HG03039 (cell line): ENCODE measurements around the gene IPO11.
"Not testable (repeated sequence)": the region's sequence is repeated elsewhere in the genome, so short reads cannot be mapped to it uniquely, and the experiment has no call there.

Experiments
- ATAC-seq: cut with Tn5 transposase; IDR thresholded peaks from one replicate; pipeline ENCODE4 v1.9.1; 2021; ENCODE audit warnings: mild to moderate bottlenecking, moderate library complexity; ENCODE audit not compliant: unreplicated experiment

Gene IPO11

DNA sequence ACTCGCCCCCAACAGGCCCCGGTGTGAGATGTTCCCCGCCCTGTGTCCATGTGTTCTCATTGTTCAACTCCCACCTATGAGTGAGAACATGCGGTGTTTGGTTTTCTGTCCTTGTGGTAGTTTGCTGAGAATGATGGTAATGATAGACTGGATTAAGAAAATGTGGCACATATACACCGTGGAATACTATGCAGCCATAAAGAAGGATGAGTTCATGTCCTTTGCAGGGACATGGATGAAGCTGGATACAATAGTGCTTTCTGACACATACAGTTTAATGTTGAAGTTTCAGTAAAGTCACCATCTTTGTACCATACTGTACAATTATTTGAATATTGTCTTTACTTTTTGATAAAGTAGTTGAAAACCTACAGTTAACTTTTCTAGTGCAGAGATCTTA is 96.2 kb downstream of the IPO11 start:
- not testable (repeated sequence) for ATAC-seq

DNA sequence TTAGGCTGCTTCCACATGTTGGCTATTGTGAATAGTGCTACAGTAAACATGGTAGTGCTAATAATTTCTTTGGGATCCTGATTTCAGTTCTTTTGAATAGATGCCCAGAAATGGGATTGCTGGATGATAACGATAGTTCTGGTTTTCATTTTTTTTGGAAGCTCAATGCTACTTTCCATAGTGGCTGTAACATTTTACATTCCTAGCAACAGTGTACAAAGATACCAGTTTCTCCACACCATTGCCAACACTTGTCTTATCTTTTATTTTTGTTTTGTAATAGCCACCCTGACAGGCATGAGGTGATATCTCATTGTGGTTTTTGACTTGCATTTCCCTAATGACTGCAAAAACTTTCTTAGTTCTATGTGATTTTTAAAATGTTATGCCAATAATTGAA is 97.2 kb downstream of the IPO11 start:
- no peak for ATAC-seq

GRCh38 chr5:62513085-62513484 is 100.5 kb downstream of the IPO11 start:
- not testable (repeated sequence) for ATAC-seq

DNA sequence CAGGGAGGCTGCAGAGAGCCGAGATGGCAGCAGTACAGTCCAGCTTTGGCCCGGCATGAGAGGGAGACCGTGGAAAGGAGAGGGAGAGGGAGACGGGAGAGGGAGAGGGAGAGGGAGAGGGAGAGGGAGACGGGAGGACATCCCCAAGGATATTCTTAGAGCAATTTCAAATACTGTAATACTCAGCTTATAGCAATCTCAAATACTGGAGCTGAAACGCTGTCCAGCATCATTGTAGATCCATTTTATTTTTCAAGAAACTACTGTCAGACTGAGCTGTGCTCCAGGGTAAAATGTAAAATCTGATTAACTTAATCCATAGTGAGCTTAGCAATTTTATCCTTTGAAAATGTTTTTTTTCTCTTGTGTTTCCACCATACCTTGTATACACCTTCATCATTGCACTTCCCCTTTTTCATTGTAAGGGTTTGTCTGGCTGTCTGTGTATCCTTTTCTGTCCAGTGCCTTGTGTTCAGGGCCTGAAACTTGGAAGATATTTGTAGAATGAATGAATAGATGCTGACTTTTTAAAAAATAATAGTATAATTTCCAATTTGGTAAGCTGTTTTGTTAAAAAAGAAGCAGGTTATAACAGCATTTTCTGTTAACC is 102.1 kb downstream of the IPO11 start:
- ATAC-seq, result no peak

DNA sequence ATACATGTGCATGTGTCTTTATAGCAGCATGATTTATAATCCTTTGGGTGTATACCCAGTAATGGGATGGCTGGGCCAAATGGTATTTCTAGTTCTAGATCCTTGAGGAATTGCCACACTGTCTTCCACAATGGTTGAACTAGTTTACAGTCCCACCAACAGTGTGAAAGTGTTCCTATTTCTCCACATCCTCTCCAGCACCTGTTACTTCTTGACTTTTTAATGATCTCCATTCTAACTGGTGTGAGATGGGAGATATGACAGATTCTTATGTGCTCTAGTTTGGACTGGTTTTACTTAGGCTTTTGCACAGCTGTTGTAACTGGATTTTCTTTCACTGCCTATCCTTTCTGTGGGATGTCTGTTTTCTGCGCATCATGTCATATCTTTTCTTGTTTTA is 108.2 kb downstream of the IPO11 start:
- ATAC-seq, result not testable (repeated sequence)

DNA sequence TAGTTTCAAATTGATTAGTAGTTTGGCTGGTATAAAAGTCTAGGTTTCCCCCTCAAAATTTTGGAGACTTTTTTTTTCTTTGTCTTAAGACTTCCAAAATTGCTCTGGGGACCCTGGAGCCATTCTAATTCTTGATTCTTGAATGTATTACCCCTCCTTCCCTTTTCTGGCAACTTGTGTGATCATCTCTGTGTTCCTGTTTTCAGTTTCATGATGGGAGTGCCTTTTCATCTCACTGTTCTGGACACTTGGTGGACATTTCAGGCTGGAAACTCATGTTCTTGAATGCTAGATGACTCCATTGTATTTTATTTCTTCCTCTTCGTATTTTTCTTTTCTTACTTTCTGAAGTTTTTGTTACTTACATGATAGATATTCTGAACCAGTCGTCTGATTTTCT is 108.8 kb downstream of the IPO11 start:
- no peak for ATAC-seq

DNA sequence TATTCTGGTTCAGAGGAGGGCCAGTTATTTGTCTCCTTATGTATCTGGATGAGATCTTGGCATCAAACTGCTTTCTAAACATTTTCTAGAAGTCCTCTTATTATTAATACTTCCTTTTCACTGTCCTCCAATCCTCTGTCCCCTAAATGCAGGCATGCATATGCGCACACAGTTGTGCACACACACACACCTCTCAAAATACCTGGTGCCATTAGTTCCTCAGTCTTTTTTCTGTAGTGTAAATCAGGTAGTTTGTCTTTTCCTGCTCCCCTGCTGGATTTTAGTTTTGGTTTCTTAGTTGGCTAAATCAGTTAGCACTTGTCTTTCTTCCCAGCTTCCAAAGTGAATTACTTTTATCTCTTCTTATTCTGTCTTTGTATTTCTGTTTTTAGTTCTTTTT is 110.2 kb downstream of the IPO11 start:
- ATAC-seq, result no peak

- no peak for ATAC-seq
Observed at GRCh38 chr5:62533597-62533996, 121.0 kb downstream of the IPO11 start.

DNA sequence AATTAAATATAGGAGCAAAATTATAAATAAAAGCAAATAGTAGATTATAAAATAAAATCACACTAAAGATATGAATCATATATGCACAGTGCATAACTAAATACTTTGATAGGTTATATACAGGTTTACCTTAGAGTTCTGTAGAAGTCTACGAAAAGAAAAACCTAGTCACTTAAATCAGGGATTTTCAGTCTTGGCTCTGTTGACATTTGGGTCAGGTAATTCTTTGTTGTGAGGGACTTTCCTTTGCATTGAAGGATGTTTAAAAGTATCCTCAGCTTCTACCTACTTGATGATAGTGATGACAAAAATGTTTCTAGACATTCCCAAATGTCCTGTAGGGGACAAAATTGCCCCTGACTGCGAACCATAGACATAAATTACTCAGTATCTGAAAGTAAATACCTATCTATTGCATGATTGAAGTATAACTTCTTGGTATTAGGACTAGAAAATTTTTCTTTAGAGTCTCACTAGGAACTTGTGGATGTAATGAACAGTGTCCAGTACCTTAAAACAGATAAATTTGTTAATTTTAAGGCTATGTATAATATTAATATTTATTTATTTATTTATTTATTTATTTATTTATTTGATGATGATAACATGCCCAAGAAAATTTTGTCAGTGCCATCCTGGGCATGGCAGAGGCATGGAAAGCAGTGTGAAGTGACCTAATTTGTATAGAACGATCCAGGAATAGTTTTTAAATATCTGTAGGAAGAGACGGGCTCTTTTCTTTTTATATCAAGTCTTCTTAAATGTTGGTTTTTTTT is 122.1 kb downstream of the IPO11 start:
- ATAC-seq, result no peak

DNA sequence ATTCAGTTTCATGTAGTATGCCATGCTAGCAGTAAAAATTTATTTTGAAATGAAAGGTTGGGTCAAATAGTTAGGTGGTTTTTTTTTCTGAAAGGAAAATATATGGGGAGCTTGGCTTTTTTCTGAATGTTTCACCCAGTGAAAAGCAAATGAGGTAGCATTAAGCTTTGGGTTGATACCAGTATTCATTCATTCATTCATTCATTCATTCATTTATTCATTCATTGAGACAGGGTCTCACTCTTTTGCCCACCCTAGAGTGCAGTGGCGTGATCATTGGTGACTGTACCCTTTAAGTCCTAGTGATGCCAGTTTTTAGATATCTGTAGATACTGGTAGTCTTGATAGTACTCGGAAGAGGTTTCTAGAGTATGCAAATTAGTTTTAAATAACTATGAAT is 123.7 kb downstream of the IPO11 start:
- ATAC-seq, result no peak

DNA sequence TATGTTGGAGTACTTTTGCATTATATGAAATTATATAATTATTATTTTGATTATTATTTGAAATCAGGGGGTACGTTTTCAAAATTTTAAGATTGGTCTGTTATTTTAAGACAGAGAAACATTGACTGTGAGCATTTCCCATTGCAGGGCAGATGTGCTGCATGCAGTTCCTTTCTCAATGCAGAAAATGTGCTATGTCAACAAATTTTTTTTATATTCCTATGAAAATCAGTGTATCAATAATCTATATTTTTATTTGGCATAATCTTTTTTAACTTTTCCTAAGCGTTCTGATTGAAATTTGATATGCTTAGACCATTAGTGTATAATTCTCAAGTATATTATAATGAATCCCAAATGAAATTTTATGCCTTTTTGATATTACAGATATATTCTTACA is 124.2 kb downstream of the IPO11 start:
- no peak for ATAC-seq

GRCh38 chr5:62538017-62538942 is 125.7 kb downstream of the IPO11 start:
- ATAC-seq, result no peak

GRCh38 chr5:62542720-62543119 is 130.2 kb downstream of the IPO11 start:
- ATAC-seq, result no peak

- no peak for ATAC-seq
Observed at GRCh38 chr5:62547945-62548630, 135.5 kb downstream of the IPO11 start.

GRCh38 chr5:62550103-62550502 is 137.5 kb downstream of the IPO11 start:
- ATAC-seq, result no peak

- ATAC-seq, result no peak
Observed at GRCh38 chr5:62555930-62556329, 143.4 kb downstream of the IPO11 start.

DNA sequence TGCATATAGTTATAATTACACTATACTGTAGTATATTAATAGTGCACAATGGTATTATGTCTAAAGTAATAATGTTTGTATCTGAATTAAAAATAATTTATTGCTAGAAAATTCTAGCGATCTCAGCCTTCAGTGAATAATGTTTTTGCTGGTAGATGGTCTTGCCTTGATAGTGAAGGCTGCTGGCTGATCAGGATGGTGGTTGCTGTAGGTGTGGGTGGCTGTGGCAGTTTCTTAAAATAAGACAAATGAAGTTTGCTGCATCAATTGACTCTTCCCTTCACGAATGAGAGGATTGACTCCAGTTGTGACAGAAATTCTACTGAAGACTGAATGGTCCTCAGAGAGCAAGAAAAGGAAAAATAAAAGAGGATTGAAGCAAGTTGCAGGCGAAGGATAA is 146.4 kb downstream of the IPO11 start:
- no peak for ATAC-seq

DNA sequence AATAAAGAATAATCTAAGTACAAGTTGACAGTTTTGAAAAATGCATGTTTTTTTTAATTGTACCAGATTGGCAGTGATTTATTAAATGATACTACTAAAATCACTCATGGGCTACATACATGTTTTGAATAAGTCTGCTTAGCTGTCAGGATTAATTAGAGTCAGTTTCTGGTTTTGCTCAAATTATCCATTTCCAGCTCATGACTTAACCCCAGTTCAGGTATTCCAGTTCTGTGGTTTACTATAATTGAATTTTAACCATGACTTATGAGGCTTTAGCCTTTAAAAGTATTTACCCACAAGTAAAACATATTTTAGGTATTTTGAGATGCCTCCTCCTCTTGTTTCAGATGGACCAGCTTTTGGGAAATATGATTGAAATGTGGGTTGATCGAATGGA is 148.2 kb downstream of the IPO11 start:
- no peak for ATAC-seq

DNA sequence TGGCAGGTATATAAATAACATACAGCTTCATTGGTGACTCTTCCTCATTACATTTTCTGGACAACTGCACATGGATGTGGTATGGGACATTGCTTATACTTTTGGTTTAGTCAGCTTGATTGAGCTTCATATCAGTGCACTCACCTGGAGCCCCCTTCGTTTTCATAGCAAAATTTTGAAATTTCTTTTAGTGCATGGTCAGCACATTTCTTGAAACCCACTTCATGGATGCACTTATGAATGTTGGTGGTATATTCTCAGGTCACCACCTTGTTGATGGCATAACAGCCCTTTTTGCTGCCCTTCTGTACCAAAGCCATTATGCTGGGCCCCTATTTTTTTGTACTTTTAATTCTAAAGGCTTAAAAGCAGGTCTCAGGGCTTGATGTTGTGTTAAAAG is 149.3 kb downstream of the IPO11 start:
- ATAC-seq, result no peak

DNA sequence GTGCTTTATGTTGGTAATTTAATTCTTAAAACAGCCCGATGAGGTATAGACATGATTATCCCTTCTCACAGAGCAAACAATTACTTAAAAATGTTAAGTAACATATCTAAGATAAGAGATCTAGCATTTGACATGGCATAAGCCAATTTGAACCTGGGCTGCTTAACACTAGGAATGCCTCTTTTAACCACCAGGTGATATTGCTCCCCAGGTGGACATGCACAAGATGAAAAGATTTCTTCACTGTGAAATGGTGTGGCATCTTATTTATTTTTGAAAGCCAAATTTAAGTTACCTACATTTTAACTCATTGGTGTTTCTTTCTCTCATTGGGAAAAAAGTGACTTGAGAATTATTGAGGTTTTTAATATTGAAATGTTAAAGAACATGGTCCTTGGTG is 150.3 kb downstream of the IPO11 start:
- ATAC-seq, result no peak

DNA sequence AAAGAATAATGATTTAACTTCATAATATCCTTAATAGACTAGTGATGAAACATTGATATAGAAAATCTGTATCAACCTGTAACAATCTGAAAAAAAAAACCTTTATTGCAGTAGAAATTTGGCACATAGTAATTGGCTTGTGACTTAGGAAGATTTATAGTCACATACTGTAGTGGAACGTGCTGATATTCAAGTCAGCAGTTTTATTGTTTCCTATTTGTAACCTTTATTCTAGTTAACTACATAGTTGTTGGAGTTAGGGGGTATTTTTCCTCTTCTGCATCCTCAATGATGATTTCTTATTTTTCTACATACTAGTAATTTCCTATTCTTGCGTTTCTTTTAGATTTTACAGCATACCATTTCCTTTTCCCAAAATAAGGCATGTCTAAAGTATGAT is 151.5 kb downstream of the IPO11 start:
- no peak for ATAC-seq
